Testis (tissue), 3 donors: ENCODE results near the gene GRIK2. TPM values are rescaled to one million over a fixed set of nuclear protein-coding genes. Genes with fewer than 3 reads are reported as not detected.
A peak's percentile ranks its signal among the peaks of the same experiment; 100 is the strongest.

ENCODE experiments used
- DNase-seq: peaks from one replicate; pipeline ENCODE4 v3.0.0-alpha.2; 2019
- H3K27ac ChIP-seq, 2 donors: fragments of 200-600 bp; sonication (generic); one replicate each; pipeline ENCODE4 v1.5.1; 2019
- H3K27me3 ChIP-seq: fragments of 200-600 bp; sonication (generic); one replicate; pipeline ENCODE4 v1.5.1; 2019
- H3K36me3 ChIP-seq: fragments of 200-600 bp; sonication (generic); one replicate; pipeline ENCODE4 v1.5.1; 2017; ENCODE audit warnings: low read depth; ENCODE audit errors: missing control alignments
- H3K4me1 ChIP-seq: fragments of 200-600 bp; sonication (generic); one replicate; pipeline ENCODE4 v1.5.1; 2019
- H3K4me3 ChIP-seq, 2 donors: fragments of 200-600 bp; sonication (generic); one replicate each; pipeline ENCODE4 v1.5.1; 2017 to 2019
- H3K9me3 ChIP-seq: fragments of 200-600 bp; sonication (generic); one replicate; pipeline ENCODE4 v1.5.1; 2017
- POLR2A ChIP-seq: fragments of 450-650 bp; IDR thresholded peaks from one replicate; pipeline ENCODE4 v1.6.1; 2017; ENCODE audit warnings: antibody characterized with exemption, mild to moderate bottlenecking, moderate library complexity
- WGBS, 2 donors: methylation state at CpG; one replicate each; pipeline ENCODE4 v1.1.5; 2018; 5-methylcytosine and 5-hydroxymethylcytosine counted together
- intact Hi-C: fragments of 100-400 bp; cut with DNase I; formaldehyde crosslinking; loops from one replicate; pipeline ENCODE4 v1.15.1; 2023; ENCODE audit warnings: low total_unique reads
- polyA plus RNA-seq: library from polyadenylated mRNA; stranded (reverse); fragments of 350-450 nt; fragmentation: Illumina TruSeq; extraction: RNeasy Lipid Tissue Mini Kit (QIAGEN cat#74804); gene quantifications from one replicate; pipeline ENCODE4 v1.2.3, GENCODE V29; 2014; ENCODE audit warnings: low read depth, low replicate concordance; ENCODE audit not compliant: insufficient read depth
- total RNA-seq, 2 donors: library from RNA; depleted of rRNA; stranded (reverse); fragments of >200 nt; gene quantifications; one replicate each; pipeline ENCODE4 v1.2.3, GENCODE V29; 2016
- TF ChIP-seq, protein P1 (sequence below), 3 experiments: fragments of 450-650 bp in 2 of 3; fragments of 200-600 bp in 1 of 3; sonication (generic) in 1 of 3; IDR thresholded peaks; one replicate each; pipeline ENCODE4 v1.5.1; 2016 to 2019; ENCODE audit warnings: antibody characterized with exemption in 3 of 3, mild to moderate bottlenecking in 2 of 3, moderate library complexity in 1 of 3

The GRIK2 gene
- total and polyA plus RNA-seq, 3 donors from 2014 or later, result 1.1 to 23.5 (median 12.4) TPM

GRCh38 chr6:101386982-101387381 lies 6.5 kb upstream of the GRIK2 start:
- Histone ChIP-seq H3K4me1 (no peaks in the 10 kb centered on the region), H3K27me3 (no peaks in the 10 kb centered on the region), H3K27ac (no peak overlapping the region), H3K9me3 (no peaks in the 10 kb centered on the region), H3K36me3 (no peaks in the 10 kb centered on the region), H3K4me3 (no peak overlapping the region)
- intact Hi-C loops, result no loop called here
- TF ChIP-seq, protein P1, sequence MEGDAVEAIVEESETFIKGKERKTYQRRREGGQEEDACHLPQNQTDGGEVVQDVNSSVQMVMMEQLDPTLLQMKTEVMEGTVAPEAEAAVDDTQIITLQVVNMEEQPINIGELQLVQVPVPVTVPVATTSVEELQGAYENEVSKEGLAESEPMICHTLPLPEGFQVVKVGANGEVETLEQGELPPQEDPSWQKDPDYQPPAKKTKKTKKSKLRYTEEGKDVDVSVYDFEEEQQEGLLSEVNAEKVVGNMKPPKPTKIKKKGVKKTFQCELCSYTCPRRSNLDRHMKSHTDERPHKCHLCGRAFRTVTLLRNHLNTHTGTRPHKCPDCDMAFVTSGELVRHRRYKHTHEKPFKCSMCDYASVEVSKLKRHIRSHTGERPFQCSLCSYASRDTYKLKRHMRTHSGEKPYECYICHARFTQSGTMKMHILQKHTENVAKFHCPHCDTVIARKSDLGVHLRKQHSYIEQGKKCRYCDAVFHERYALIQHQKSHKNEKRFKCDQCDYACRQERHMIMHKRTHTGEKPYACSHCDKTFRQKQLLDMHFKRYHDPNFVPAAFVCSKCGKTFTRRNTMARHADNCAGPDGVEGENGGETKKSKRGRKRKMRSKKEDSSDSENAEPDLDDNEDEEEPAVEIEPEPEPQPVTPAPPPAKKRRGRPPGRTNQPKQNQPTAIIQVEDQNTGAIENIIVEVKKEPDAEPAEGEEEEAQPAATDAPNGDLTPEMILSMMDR (IDR thresholded peaks at IDR 0.05), result no peak
- TF ChIP-seq POLR2A, result no peak
- DNase-seq, result no peak
- WGBS, 2 donors, result 57 to 63% methylated on average over 1 of the region's 1 CpG

DNA sequence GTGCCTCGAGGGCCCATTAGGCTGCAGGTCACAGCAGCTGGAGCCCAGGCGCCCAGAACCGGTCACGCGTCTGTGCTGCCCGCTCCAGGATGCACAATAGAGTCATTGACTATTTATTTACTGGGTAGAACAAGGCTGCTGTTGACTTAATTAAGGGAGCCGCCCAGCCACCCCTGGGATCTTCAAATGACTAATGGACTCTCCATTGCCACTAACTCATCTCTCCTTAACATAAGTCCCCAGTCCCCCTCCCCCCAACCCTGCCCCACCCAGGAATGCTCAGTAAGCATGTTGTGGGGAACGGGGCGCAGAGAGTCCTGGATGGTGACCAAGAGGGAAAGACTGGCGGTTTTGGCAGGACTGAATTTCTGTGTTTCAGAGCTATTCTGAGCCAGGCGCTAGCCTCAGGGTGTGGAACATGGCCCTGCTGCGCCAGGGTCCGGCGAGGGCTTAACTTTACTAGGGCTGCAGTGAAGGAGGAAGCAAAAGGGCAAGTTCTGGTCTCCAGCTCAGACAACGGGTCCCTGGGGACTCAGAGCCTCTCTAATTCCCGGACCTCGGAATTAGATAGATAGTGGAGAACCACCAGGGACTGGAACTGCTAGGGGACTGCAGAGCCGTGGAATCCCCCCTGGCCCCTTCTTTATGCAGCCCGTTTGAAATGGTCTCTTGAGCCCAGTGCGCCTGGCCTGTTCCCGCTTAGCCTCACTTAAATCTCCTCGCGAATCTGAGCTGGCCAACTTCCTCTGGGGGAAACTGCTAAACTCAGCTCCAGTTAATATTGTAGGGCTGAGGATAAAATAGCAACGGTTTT lies 1.5 kb upstream of the GRIK2 start:
- Histone ChIP-seq H3K36me3 (no peaks in the 10 kb centered on the region), H3K9me3 (no peaks in the 10 kb centered on the region), H3K27ac (no peak overlapping the region), H3K27me3 (no peaks in the 10 kb centered on the region), H3K4me3 (peak overlapping the region in 1 of 2 donors; percentile 13), H3K4me1 (peaks cover 5% of the 10 kb centered on the region)
- 19% methylated on average over 23 to 24 of the region's 24 CpGs for WGBS, 2 donors
- DNase-seq, result no peak
- intact Hi-C loops, result no loop called here
- no peak for TF ChIP-seq POLR2A
- TF ChIP-seq, protein P1 (IDR thresholded peaks at IDR 0.05), result no peak

GRCh38 chr6:101392586-101393230 lies 800 bp upstream of the GRIK2 start:
- peaks cover 5% of the 10 kb centered on the region for H3K4me1 ChIP-seq
- no peaks in the 10 kb centered on the region for H3K9me3 ChIP-seq
- no peaks in the 10 kb centered on the region for H3K36me3 ChIP-seq
- DNase-seq, result no peak
- H3K4me3 ChIP-seq, result peak overlapping the region in 1 of 2 donors; percentile 68
- no peak overlapping the region for H3K27ac ChIP-seq
- no peaks in the 10 kb centered on the region for H3K27me3 ChIP-seq
- TF ChIP-seq, protein P1 (IDR thresholded peaks at IDR 0.05), result no peak
- TF ChIP-seq POLR2A, result no peak
- intact Hi-C loops, result no loop called here
- WGBS, 2 donors, result 1 to 5% methylated on average over 20 to 26 of the region's 26 CpGs

DNA sequence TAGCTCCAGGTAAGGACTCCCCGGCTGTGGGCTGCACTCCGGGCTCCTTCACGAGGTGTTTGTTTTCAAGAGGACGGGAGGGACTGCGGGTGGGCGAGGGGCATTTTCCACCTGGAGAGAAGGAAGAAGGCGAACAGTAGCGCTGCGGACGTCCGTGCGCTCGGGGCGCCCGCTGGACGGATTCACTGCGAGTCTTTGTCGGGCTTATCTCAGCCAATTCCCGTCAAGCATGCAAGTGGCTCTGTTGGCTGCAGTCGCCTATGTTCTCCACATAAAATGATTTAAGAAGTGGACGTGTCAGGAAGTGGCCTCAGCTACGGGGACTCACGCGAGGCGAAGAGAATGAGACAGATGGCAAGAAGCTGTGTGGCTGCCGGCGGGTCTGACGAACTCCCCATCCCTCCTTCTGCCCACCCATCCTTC lies 332 bp downstream of the GRIK2 start:
- H3K27ac ChIP-seq, result peak overlapping the region in 1 of 2 donors; percentile 45
- WGBS, 2 donors, result 0 to 1% methylated on average over 8 to 28 of the region's 28 CpGs
- DNase-seq, result peak; percentile 47
- no peaks in the 10 kb centered on the region for H3K27me3 ChIP-seq
- H3K4me1 ChIP-seq, result peaks cover 5% of the 10 kb centered on the region
- H3K4me3 ChIP-seq, result peak overlapping the region; percentile 50 to 68
- TF ChIP-seq, protein P1 (IDR thresholded peaks at IDR 0.05), result no peak
- TF ChIP-seq POLR2A, result no peak
- no peaks in the 10 kb centered on the region for H3K36me3 ChIP-seq
- intact Hi-C loops, result no loop called here
- H3K9me3 ChIP-seq, result no peaks in the 10 kb centered on the region
